ENCODE data around the gene PHKG1. TPM values are rescaled to one million over a fixed set of nuclear protein-coding genes. Genes with fewer than 3 reads are reported as not detected.

PHKG1 gene
- total RNA-seq, 1 experiment from 2014 or later = 1.1 TPM

Other genes with a start within 250 kb of the PHKG1 start
- gene SEPTIN14, start 230.2 kb downstream of the PHKG1 start, total RNA-seq (2021; ENCODE audit: unreplicated experiment) = not detected
- 2.6 TPM for gene ZNF713, start 205.5 kb downstream of the PHKG1 start, total RNA-seq (2021; ENCODE audit: unreplicated experiment)
- 27.5 TPM for gene MRPS17, start 141.1 kb downstream of the PHKG1 start, total RNA-seq (2021; ENCODE audit: unreplicated experiment)
- gene NIPSNAP2, start 128.4 kb downstream of the PHKG1 start, total RNA-seq (2021; ENCODE audit: unreplicated experiment) = 62.4 TPM
- gene PSPH, start 41.5 kb downstream of the PHKG1 start, total RNA-seq (2021; ENCODE audit: unreplicated experiment) = 50.7 TPM
- 257 TPM for gene CCT6A, start 41.2 kb downstream of the PHKG1 start, total RNA-seq (2021; ENCODE audit: unreplicated experiment)
- 173 TPM for gene SUMF2, start 28.7 kb downstream of the PHKG1 start, total RNA-seq (2021; ENCODE audit: unreplicated experiment)
- 510 TPM for gene CHCHD2, start 13.5 kb upstream of the PHKG1 start, total RNA-seq (2021; ENCODE audit: unreplicated experiment)
- gene NUPR2, start 23.5 kb upstream of the PHKG1 start, total RNA-seq (2021; ENCODE audit: unreplicated experiment) = not detected

All from HCT116 (cell line).